Fibroblast of the aortic adventitia (primary cell): ENCODE measurements around the gene LMBRD1. TPM values are rescaled to one million over a fixed set of nuclear protein-coding genes. Genes with fewer than 3 reads are reported as not detected.

Source experiments
- DNase-seq: peaks from one replicate; pipeline ENCODE4 v3.0.0-alpha.2; 2010; ENCODE audit warnings: low read depth
- H3K4me3 ChIP-seq: 2 replicates; pipeline ENCODE4 v1.5.1; 2011; ENCODE audit warnings: low read depth, mild to moderate bottlenecking, control low read depth, low read length, moderate library complexity
- CTCF ChIP-seq: IDR thresholded peaks from 2 replicates; pipeline ENCODE4 v1.5.1; 2011; ENCODE audit warnings: mild to moderate bottlenecking, low read length, control low read depth, inconsistent platforms; ENCODE audit not compliant: insufficient read depth
- total RNA-seq: library from RNA; depleted of rRNA; stranded (reverse); fragments of >200 nt; gene quantifications from 2 replicates; pipeline ENCODE4 v1.2.3, GENCODE V29; 2012; ENCODE audit warnings: low replicate concordance

LMBRD1 gene
- total RNA-seq, 1 donor: 47.6 TPM

GRCh38 chr6:69665437-69665836, 131.4 kb downstream of the LMBRD1 start:
- no peak overlapping the region for H3K4me3 ChIP-seq
- no peak for TF ChIP-seq CTCF
- DNase-seq: no peak

GRCh38 chr6:69664551-69664950, 132.3 kb downstream of the LMBRD1 start:
- TF ChIP-seq CTCF: no peak
- no peak overlapping the region for H3K4me3 ChIP-seq
- no peak for DNase-seq

DNA sequence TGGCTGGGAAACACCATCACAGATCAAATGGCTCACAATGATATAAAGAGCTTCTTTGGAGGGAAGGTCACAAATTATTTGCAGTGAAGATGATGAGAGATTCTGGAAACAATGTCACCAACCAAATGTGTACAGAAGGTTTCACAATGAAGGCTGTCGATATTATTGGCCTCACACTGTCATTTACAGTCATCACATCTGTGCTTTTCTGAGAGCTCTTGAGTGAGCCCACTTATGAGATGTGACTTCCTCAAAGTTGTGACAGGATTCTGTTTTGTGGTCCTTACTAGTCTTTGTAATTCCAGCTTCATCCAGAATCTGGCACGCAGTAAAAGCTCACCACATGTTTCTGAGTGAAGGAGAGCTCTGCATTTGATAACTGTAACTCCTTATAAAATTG, 133.6 kb downstream of the LMBRD1 start:
- no peak overlapping the region for H3K4me3 ChIP-seq
- TF ChIP-seq CTCF: no peak
- DNase-seq: no peak

- no peak overlapping the region for H3K4me3 ChIP-seq
- DNase-seq: no peak
- TF ChIP-seq CTCF: no peak
Measured at GRCh38 chr6:69650703-69651102, 146.1 kb downstream of the LMBRD1 start.

- H3K4me3 ChIP-seq: no peak overlapping the region
- TF ChIP-seq CTCF: no peak
- DNase-seq: no peak
Measured at GRCh38 chr6:69647726-69648125, 149.1 kb downstream of the LMBRD1 start.

DNA sequence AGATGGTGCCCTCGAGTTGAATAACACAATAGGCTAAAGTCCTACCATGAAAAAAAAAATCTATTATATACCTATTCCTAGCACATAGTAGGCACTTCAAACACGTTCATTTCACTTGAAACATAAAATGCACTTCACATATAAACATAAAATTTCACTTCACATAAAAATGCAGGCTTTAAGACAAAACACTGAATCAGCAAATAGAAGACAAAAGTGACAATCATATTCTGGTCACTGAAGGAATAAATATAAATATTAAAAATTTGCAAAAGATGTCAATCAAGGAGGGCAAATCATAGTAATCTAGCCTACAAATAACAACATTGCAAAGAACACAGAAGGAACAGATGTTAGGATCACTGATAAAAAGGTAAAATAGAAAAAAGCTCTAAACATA, 153.1 kb downstream of the LMBRD1 start:
- TF ChIP-seq CTCF: no peak
- DNase-seq: no peak
- H3K4me3 ChIP-seq: no peak overlapping the region

GRCh38 chr6:69632932-69633331, 163.9 kb downstream of the LMBRD1 start:
- TF ChIP-seq CTCF: no peak

More at GRCh38 chr6:69632932-69633331, 163.9 kb downstream of the LMBRD1 start:
- DNase-seq: no peak
- no peak overlapping the region for H3K4me3 ChIP-seq
